ENCODE data around the gene GSTM4. TPM values are rescaled to one million over a fixed set of nuclear protein-coding genes. Genes with fewer than 3 reads are reported as not detected.
A peak's percentile ranks its signal among the peaks of the same experiment; 100 is the strongest.

Gene GSTM4
- total and polyA plus RNA-seq, 2 of the 8 experiments (the other 6 are each of a cell fraction or from before 2014, with no cell fraction given) = 11.3 to 31.4 TPM

DNA sequence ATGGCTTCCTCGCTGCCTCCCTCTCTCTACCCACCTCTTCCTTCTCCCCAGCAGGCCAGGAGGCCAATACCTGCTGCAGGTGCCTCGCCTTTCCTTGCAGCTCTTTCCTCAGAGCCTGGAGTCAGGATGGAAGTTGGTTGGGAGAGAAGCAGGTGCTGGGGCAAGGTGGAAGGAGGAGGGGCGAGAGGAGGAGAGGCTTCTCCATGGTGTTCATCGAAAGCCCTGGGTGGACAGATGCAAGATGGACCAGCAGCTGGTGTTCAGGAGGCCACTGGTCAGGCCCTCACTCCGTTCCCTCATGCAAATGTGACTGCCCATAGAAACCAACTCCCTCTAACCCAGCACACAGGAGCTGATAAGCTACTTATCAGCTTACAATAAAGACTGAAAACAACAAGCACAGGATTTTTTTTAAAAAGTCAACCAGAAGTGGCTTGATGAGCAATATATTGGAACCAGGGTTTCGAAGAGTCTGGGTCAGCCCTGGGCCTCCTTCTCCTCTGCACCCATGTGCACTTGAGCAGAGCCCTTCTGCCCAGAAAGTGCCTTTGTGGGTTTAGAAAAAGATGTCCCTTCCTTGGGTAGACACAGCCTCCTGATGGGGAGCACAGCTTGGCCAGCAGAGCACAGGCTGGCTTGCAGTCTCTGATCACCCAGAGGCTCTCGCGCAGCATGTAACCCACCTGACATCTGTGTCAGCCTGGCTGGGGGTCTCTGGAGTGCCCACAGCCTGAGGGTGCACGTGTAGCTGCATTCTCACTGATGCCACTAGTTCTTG is 16.6 kb upstream of the GSTM4 start:
- Histone ChIP-seq H3K23me2 (ENCODE audit: low read depth, low read length) (no peaks in the 10 kb centered on the region), H2BK20ac (ENCODE audit: low read length) (no peak overlapping the region), H3K9ac (replicated peaks in 1 of 4; ENCODE audit: extremely low read depth in 1 of 4, low read depth in 3 of 4, low read length in 3 of 4) (no peak overlapping the region), H3K9me3 (ENCODE audit: insufficient read depth in 2 of 2, low read depth in 1 of 2, low read length in 1 of 2) (no peaks in the 10 kb centered on the region), H3K79me2 (ENCODE audit: control insufficient read depth in 1 of 2, insufficient read depth in 2 of 2, low read length in 2 of 2) (no peaks in the 10 kb centered on the region), H3K56ac (replicated peaks; ENCODE audit: insufficient read length, low read depth, low read length) (no peak overlapping the region), H4K91ac (replicated peaks; ENCODE audit: insufficient read length, low read length) (no peak overlapping the region), H4K5ac (ENCODE audit: insufficient read length, low read depth, low read length) (no peak overlapping the region), H2BK15ac (ENCODE audit: low read length) (no peak overlapping the region), H3K79me1 (ENCODE audit: low read depth, low read length) (no peaks in the 10 kb centered on the region), H3K23ac (ENCODE audit: insufficient read length) (no peak overlapping the region), H3K27me3 (replicated peaks in 1 of 4; ENCODE audit: control insufficient read depth in 3 of 4, extremely low read depth in 1 of 4, insufficient read depth in 3 of 4, low read length in 3 of 4) (no peaks in the 10 kb centered on the region; a peak in 2 of 7 replicates), H2AFZ (ENCODE audit: low read length) (no peak overlapping the region), H2BK5ac (ENCODE audit: low read depth, low read length) (no peak overlapping the region), H3K4ac (replicated peaks; ENCODE audit: insufficient read length, low read depth, low read length) (no peak overlapping the region), H3K4me3 (ENCODE audit: extremely low read depth in 1 of 4, insufficient read depth in 2 of 4, low read depth in 3 of 4, low read length in 4 of 4) (no peak overlapping the region), H2BK120ac (replicated peaks; ENCODE audit: low read depth, low read length) (no peak overlapping the region), H3K27ac (ENCODE audit: low read depth, low read length) (no peak overlapping the region), H3K4me1 (replicated peaks in 1 of 4; ENCODE audit: control insufficient read depth in 3 of 4, insufficient read depth in 4 of 4, low read length in 3 of 4) (peaks cover 5 to 8% (median 6%) of the 10 kb centered on the region in 4 experiments; a peak in 6 of 7 replicates), H4K20me1 (replicated peaks in 1 of 2; ENCODE audit: control insufficient read depth in 1 of 2, insufficient read depth in 2 of 2, low read length in 2 of 2) (peaks cover 0 to 2% of the 10 kb centered on the region in 2 experiments), H3K18ac (ENCODE audit: extremely low read depth, low read length) (no peak overlapping the region), H3K36me3 (ENCODE audit: control insufficient read depth in 2 of 4, insufficient read depth in 4 of 4, low read length in 3 of 4) (no peaks in the 10 kb centered on the region), H3K4me2 (ENCODE audit: insufficient read depth in 1 of 2, low read depth in 2 of 2, low read length in 2 of 2) (no peak overlapping the region), H2AK5ac (ENCODE audit: low read depth, low read length) (no peak overlapping the region), H4K8ac (ENCODE audit: extremely low read depth, insufficient read depth, low read length) (peak overlapping the region; percentile 16; the same call in 1 of the 2 replicates), H2BK12ac (ENCODE audit: low read depth, low read length) (0 out of 2 replicates have a peak overlapping the region, but pooled peaks have one; percentile 39), H3K14ac (ENCODE audit: insufficient read length) (no peak overlapping the region)
- peak in 1 of 2 experiments; percentile 38 for DNase-seq (ENCODE audit: low read depth in 1 of 2, low spot score in 2 of 2)
- WGBS, 2 experiments (ENCODE audit: extremely low coverage in 1 of 2, insufficient coverage in 1 of 2, insufficient read length in 1 of 2, insufficient replicate concordance in 2 of 2, low coverage in 1 of 2, low lambda C conversion rate in 2 of 2, missing lambda C conversion rate in 1 of 2) = 88% methylated on average over 9 of the region's 9 CpGs; no CpG with 5 or more reads in 1 of the 2 experiments
- no peak for FAIRE-seq
- TF ChIP-seq TEAD4 (IDR thresholded peaks at IDR 0.05; ENCODE audit: low read depth, low read length) (no peak), JUN (IDR thresholded peaks at IDR 0.05; ENCODE audit: low read depth, low read length) (no peak), RFX5 (IDR thresholded peaks at IDR 0.05; ENCODE audit: borderline replicate concordance, low read depth, low read length) (no peak), TCF12 (IDR thresholded peaks at IDR 0.05; ENCODE audit: low read depth, low read length) (no peak), SP2 (IDR thresholded peaks at IDR 0.05; ENCODE audit: low read length) (no peak), RBBP5 (IDR thresholded peaks at IDR 0.05; ENCODE audit: borderline replicate concordance, low read depth, low read length) (no peak), BACH1 (IDR thresholded peaks at IDR 0.05; ENCODE audit: low read length) (no peak), SAP30 (IDR thresholded peaks at IDR 0.05; ENCODE audit: insufficient read depth, insufficient replicate concordance, low read length) (no peak), CHD1 (IDR thresholded peaks at IDR 0.05; ENCODE audit: low read depth, low read length) (no peak), SP1 (IDR thresholded peaks at IDR 0.05; ENCODE audit: low read depth, low read length) (no peak), ASH2L (IDR thresholded peaks at IDR 0.05; ENCODE audit: low read length) (no peak)
- TF ChIP-seq, protein P1, sequence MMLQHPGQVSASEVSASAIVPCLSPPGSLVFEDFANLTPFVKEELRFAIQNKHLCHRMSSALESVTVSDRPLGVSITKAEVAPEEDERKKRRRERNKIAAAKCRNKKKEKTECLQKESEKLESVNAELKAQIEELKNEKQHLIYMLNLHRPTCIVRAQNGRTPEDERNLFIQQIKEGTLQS (IDR thresholded peaks at IDR 0.05; ENCODE audit: insufficient read depth, low read depth, low read length) = no peak
- ChIA-PET POLR2A (ENCODE audit: partially characterized antibody) (interaction anchor here (0.6 to 4.5 kb wide), 6 partner anchors 10 to 344 kb away, joined by 3 to 18 read pairs (median 6); partner anchors contain the start of genes AMPD2, GNAI3 and GNAT2), CTCF (ENCODE audit: partially characterized antibody) (interaction anchor here (0.5 to 10.7 kb wide), 66 partner anchors 9 to 530 kb away, joined by 3 to 293 read pairs (median 8); partner anchors contain the start of genes AHCYL1, CYB561D1, EPS8L3 and GNAI3)
